Measurements from ENCODE around the gene LOXL4. TPM values are rescaled to one million over a fixed set of nuclear protein-coding genes. Genes with fewer than 3 reads are reported as not detected.

Gene LOXL4
- total and polyA plus RNA-seq, 2 experiments from 2014 or later: 32.7 to 34.4 TPM

DNA sequence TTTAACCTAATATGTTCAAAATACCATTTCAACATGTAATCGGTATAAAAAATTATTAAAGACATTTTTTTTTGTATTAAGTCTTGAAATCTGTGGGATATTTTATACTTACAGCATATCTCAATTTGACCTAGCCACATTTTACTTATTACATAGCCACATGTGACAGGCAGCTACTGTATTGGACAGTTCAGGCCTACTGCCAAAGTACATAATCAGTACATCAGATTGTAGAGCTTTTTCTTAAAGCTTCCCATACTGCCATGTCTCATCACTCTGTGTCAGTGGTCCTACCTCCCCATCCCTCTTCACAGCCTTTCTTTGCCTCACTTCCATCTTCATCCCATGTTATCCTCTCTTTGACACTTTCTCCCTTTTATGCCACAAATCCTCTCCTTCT is 43.0 kb downstream of the LOXL4 start:
- Histone ChIP-seq H2AFZ (no peak overlapping the region), H4K20me1 (ENCODE audit: insufficient read depth, poor library complexity, severe bottlenecking) (no peaks in the 10 kb centered on the region), H3K9me3 (ENCODE audit: low read depth) (no peaks in the 10 kb centered on the region), H3K4me3 (no peak overlapping the region), H3K27me3 (no peaks in the 10 kb centered on the region), H3K4me1 (ENCODE audit: insufficient read depth) (no peaks in the 10 kb centered on the region), H3K79me2 (peaks cover 18% of the 10 kb centered on the region), H3K9me2 (replicated peaks; ENCODE audit: insufficient read depth) (no peaks in the 10 kb centered on the region), H3K4me2 (no peak overlapping the region), H3K27ac (no peak overlapping the region), H3K36me3 (replicated peaks; ENCODE audit: insufficient read depth, low read depth) (no peaks in the 10 kb centered on the region)
- no peak for TF ChIP-seq CTCF (IDR thresholded peaks at IDR 0.05; ENCODE audit: poor library complexity)
- no peak for TF ChIP-seq EZH2 (IDR thresholded peaks at IDR 0.05; ENCODE audit: borderline replicate concordance)
- no peak for TF ChIP-seq EZH2phosphoT487 (IDR thresholded peaks at IDR 0.05; ENCODE audit: low read depth, severe bottlenecking, unreplicated experiment)
- DNase-seq (ENCODE audit: low spot score): no peak
- WGBS (ENCODE audit: low lambda C conversion rate, missing lambda C conversion rate): 96% methylated on average over 1 of the region's 1 CpG

- peaks cover 4% of the 10 kb centered on the region for H3K9me3 ChIP-seq (ENCODE audit: low read depth)
- TF ChIP-seq EZH2 (IDR thresholded peaks at IDR 0.05; ENCODE audit: borderline replicate concordance): no peak
- no peak for DNase-seq (ENCODE audit: low spot score)
- H3K4me2 ChIP-seq: no peak overlapping the region
- H3K4me1 ChIP-seq (ENCODE audit: insufficient read depth): no peaks in the 10 kb centered on the region
- peaks cover 22% of the 10 kb centered on the region for H3K79me2 ChIP-seq
- no peaks in the 10 kb centered on the region for H4K20me1 ChIP-seq (ENCODE audit: insufficient read depth, poor library complexity, severe bottlenecking)
- H3K9me2 ChIP-seq (replicated peaks; ENCODE audit: insufficient read depth): no peaks in the 10 kb centered on the region
- no peak overlapping the region for H3K4me3 ChIP-seq
- H3K36me3 ChIP-seq (replicated peaks; ENCODE audit: insufficient read depth, low read depth): no peaks in the 10 kb centered on the region
- no peak overlapping the region for H2AFZ ChIP-seq
- WGBS (ENCODE audit: low lambda C conversion rate, missing lambda C conversion rate): 74% methylated on average over 2 of the region's 2 CpGs
- H3K27me3 ChIP-seq: no peaks in the 10 kb centered on the region
- no peak overlapping the region for H3K27ac ChIP-seq
These were observed 43.5 kb downstream of the LOXL4 start for GRCh38 chr10:98224509-98224908.

GRCh38 chr10:98223874-98224273 is 44.1 kb downstream of the LOXL4 start:
- Histone ChIP-seq H2AFZ (no peak overlapping the region), H3K4me3 (no peak overlapping the region), H3K27me3 (no peaks in the 10 kb centered on the region), H3K36me3 (replicated peaks; ENCODE audit: insufficient read depth, low read depth) (no peaks in the 10 kb centered on the region), H3K4me1 (ENCODE audit: insufficient read depth) (no peaks in the 10 kb centered on the region), H3K9me3 (ENCODE audit: low read depth) (peaks cover 8% of the 10 kb centered on the region), H3K9me2 (replicated peaks; ENCODE audit: insufficient read depth) (no peaks in the 10 kb centered on the region), H4K20me1 (ENCODE audit: insufficient read depth, poor library complexity, severe bottlenecking) (no peaks in the 10 kb centered on the region), H3K27ac (no peak overlapping the region), H3K4me2 (no peak overlapping the region), H3K79me2 (peaks cover 29% of the 10 kb centered on the region)
- no peak for TF ChIP-seq EZH2phosphoT487 (IDR thresholded peaks at IDR 0.05; ENCODE audit: low read depth, severe bottlenecking, unreplicated experiment)
- no peak for TF ChIP-seq EZH2 (IDR thresholded peaks at IDR 0.05; ENCODE audit: borderline replicate concordance)
- no peak for TF ChIP-seq CTCF (IDR thresholded peaks at IDR 0.05; ENCODE audit: poor library complexity)
- DNase-seq (ENCODE audit: low spot score): no peak
- WGBS (ENCODE audit: low lambda C conversion rate, missing lambda C conversion rate): 97% methylated on average over 6 of the region's 6 CpGs

DNA sequence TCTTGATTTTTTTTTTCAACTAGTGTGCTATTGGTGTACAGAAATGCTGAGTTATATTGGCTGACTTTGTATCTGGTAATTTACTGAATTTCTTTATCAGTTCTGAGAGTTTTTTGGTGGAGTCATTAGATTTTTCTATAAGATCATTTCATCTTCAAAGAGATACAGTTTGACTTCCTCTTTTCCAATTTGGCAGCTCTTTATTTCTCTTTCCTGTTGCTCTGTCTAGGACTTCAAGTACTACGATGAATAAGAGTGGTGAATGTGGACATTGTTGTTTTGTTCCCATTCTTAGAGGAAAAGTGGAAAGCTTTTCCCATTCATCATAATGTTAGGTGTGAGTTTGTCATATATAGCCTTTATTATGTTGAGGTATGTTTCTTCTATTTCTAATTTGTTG is 50.2 kb downstream of the LOXL4 start:
- WGBS (ENCODE audit: low lambda C conversion rate, missing lambda C conversion rate): 100% methylated on average over 1 of the region's 1 CpG
- Histone ChIP-seq H3K9me2 (replicated peaks; ENCODE audit: insufficient read depth) (no peaks in the 10 kb centered on the region), H4K20me1 (ENCODE audit: insufficient read depth, poor library complexity, severe bottlenecking) (no peaks in the 10 kb centered on the region), H3K27ac (no peak overlapping the region), H2AFZ (no peak overlapping the region), H3K4me1 (ENCODE audit: insufficient read depth) (no peaks in the 10 kb centered on the region), H3K27me3 (no peaks in the 10 kb centered on the region), H3K9me3 (ENCODE audit: low read depth) (peaks cover 14% of the 10 kb centered on the region), H3K4me2 (no peak overlapping the region), H3K79me2 (peaks cover 27% of the 10 kb centered on the region), H3K4me3 (no peak overlapping the region), H3K36me3 (replicated peaks; ENCODE audit: insufficient read depth, low read depth) (no peaks in the 10 kb centered on the region)
- TF ChIP-seq CTCF (IDR thresholded peaks at IDR 0.05; ENCODE audit: poor library complexity) (no peak), EZH2phosphoT487 (IDR thresholded peaks at IDR 0.05; ENCODE audit: low read depth, severe bottlenecking, unreplicated experiment) (no peak), EZH2 (IDR thresholded peaks at IDR 0.05; ENCODE audit: borderline replicate concordance) (no peak)
- DNase-seq (ENCODE audit: low spot score): no peak

All from hepatocyte (in vitro differentiated cells).